GM12891 (cell line): ENCODE results near the gene PKNOX1.
"Not testable (repeated sequence)": the region's sequence is repeated elsewhere in the genome, so short reads cannot be mapped to it uniquely, and the experiment has no call there.

ENCODE experiments used
- DNase-seq: peaks from one replicate; pipeline ENCODE4 v3.0.0; 2011; ENCODE audit warnings: low spot score; ENCODE audit not compliant: insufficient read length
- FAIRE-seq: peaks from 2 replicates; lab custom pipeline; 2011; peaks lifted over from hg19 to GRCh38; lab: Jason Lieb, UNC
- PAX5 ChIP-seq: IDR thresholded peaks from 2 replicates; pipeline ENCODE4 v1.6.1; 2011; ENCODE audit warnings: low read length, moderate library complexity, mild to moderate bottlenecking; ENCODE audit not compliant: insufficient read depth, severe bottlenecking
- POLR2A ChIP-seq: IDR thresholded peaks from 2 replicates; pipeline ENCODE4 v1.6.1; 2011; ENCODE audit warnings: low read depth, low read length, control low read depth
- POLR2AphosphoS5 ChIP-seq: IDR thresholded peaks from 2 replicates; pipeline ENCODE4 v1.6.1; 2011; ENCODE audit warnings: low read depth, low read length, control low read depth
- POU2F2 ChIP-seq: IDR thresholded peaks from 2 replicates; pipeline ENCODE4 v1.6.1; 2011; ENCODE audit warnings: low read depth, mild to moderate bottlenecking, control low read depth, low read length, moderate library complexity
- SPI1 ChIP-seq: IDR thresholded peaks from 2 replicates; pipeline ENCODE4 v1.6.1; 2011; ENCODE audit warnings: low read depth, low read length, control low read depth
- TAF1 ChIP-seq: IDR thresholded peaks from 2 replicates; pipeline ENCODE4 v1.6.1; 2011; ENCODE audit warnings: low read depth, low read length, control low read depth

Gene PKNOX1

DNA sequence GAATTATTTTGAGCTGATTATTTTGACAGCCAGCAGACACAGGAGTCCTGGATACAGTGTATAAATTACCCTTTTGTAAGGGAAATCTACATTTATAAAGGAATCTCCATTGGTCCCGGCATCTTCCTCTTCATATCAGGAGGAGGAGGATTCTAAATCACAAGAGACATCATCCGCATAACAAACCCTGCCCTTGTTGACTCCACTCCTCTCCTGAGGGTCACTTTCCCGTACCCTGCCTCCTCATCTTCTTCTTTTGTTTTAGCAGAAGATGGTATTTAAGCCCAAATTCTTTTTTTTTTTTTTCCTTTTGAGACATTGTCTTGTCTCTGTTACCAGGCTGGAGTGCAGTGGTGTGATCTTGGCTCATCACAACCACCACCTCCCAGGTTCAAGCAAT is 14.6 kb upstream of the PKNOX1 start:
- FAIRE-seq (no peak), DNase-seq (no peak)
- TF ChIP-seq TAF1 = no peak
- no peak for TF ChIP-seq PAX5
- TF ChIP-seq SPI1 = no peak

DNA sequence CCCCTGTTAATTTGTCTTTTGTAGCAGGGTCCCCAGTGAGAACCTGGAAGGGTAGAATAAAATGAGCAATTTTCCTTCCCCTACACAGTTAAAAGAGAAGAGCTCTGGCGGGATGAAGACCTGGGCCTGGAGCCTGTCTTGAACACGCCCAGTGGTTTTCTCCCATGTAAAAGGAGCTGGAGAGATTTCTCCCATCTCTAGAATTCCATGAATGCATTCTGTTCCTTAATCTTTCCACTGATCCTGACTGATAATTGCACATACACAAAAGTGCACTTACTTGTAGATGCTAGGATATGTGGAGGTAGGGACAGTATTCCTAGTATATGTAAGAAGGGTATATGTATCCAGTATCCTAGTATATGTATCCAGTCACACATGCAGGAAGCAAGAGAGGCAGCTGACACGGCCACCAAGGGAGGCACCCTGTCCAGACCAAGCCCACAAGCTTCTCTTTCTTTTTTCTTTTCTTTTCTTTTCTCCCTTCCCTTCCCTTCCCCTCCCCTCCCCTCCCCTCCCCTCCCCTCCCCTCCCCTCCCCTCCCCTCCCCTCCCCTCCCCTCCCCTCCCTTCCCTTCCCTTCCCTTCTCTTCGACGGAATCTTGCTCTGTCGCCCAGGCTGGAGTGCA is 11.9 kb upstream of the PKNOX1 start:
- DNase-seq (no peak), FAIRE-seq (no peak)
- TF ChIP-seq SPI1 (no peak), POLR2AphosphoS5 (no peak), POLR2A (no peak)

DNA sequence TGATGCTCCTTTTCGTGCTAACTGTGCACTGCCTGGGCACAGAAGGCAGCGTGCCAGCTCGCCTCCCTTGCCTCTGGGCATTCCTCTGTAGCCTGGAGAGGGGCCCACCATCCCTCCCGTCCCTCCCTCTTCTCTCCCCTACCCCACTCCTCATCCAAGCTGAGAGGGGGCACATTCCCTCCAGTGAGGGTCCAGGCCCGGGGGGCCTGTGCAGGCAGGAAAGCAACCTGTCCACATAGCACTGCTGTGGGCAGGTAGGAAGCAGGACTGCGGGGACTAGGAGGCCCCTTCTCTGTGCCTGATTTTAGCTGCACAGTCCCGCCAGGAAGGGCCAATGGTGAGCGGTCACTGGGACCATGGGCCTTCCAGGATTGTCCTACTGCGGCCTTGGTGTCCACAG is 10.3 kb upstream of the PKNOX1 start:
- DNase-seq = no peak
- TF ChIP-seq TAF1 (no peak), PAX5 (no peak), POLR2AphosphoS5 (no peak), SPI1 (no peak)
- FAIRE-seq = no peak

DNA sequence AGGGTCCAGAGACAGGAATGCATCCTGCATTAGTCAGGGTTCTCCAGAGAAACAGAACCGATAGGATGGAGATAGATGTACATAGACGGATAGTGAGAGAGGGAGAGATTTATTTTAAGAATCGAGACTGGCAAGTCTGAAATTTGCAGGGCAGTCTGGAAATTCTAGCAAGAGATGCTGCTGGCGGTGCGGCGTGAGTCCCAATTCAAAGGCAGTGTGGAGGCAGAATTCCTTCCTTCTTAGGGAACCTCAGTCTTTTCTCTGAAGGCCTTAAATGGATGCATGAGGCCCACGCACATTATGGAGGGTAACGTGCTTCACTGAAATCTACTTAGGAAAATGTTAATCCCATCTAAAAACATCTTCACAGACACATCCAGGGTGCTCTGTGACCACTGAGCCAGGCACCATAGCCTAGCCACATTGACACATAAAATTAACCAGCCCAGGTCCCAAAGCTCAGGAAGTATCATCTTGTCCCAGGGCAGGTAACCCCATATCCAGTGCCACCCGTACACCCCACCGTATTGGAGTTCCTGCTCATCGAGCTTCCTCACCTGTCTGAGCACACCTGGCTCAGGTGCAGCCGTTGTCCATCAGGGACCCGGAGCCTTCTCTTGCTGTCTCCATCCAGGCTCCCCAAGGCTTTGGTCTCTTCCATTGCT is 9.7 kb upstream of the PKNOX1 start:
- TF ChIP-seq POU2F2 (no peak), POLR2A (no peak), SPI1 (no peak), TAF1 (no peak), POLR2AphosphoS5 (no peak), PAX5 (no peak)
- DNase-seq (no peak), FAIRE-seq (no peak)

DNA sequence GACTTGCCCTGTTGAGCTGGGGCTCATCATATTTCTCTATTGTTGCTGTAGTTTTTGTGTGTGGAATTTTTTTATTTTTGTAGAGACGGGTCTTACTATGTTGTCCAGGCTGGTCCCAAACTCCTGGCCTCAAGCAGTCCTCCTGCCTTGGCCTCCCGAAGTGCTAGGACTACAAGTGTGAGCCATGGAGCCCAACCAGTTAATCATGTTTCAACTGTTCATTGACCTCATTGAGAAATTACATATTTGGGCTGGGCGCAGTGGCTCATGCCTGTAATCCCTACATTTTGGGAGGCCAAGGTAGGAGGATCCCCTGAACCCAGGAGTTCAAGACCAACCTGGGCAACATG is 9.2 kb upstream of the PKNOX1 start:
- FAIRE-seq (no peak), DNase-seq (no peak)
- TF ChIP-seq POLR2AphosphoS5 (no peak), POLR2A (no peak), PAX5 (no peak), SPI1 (no peak), TAF1 (no peak), POU2F2 (no peak)

DNA sequence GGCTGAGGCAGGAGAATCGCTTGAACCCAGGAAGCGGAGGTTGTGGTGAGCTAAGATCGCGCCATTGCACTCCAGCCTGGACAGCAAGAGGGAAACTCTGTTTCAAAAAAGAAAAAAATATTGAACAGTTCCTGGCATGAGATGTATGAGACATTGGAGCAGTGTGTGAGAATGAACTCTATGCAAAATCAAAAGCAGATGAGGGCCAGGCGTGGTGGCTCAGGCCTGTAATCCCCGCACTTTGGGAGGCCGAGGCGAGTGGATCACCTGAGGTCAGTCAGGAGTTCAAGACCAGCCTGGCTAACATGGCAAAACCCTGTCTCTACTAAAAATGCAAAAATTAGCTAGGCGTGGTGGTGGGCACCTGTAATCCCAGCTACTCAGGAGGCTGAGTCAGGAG is 6.7 kb upstream of the PKNOX1 start:
- FAIRE-seq, DNase-seq: not testable (repeated sequence)

DNA sequence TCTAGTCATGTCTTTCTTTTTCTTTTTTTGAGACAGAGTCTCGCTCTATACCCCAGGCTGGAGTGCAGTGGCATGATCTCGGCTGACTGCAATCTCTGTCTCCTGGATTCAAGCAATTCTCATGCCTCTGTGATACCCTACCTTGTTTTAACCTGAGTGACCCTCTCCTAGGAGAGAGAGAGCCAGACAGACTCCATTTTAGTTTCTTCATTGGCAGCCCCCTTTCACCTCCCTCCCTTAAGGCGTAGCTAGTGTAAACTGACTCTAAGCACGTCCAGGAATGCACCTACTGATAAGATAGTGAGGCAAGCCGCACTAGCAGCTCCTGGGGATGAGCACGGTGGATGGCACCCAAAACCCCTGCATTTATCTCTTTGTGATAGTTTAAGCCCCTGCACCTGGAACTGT is 5.2 kb upstream of the PKNOX1 start:
- no peak for TF ChIP-seq PAX5
- no peak for TF ChIP-seq TAF1
- no peak for TF ChIP-seq POLR2AphosphoS5
- TF ChIP-seq SPI1 = no peak
- TF ChIP-seq POU2F2 = no peak
- TF ChIP-seq POLR2A = no peak
- DNase-seq = no peak
- no peak for FAIRE-seq

DNA sequence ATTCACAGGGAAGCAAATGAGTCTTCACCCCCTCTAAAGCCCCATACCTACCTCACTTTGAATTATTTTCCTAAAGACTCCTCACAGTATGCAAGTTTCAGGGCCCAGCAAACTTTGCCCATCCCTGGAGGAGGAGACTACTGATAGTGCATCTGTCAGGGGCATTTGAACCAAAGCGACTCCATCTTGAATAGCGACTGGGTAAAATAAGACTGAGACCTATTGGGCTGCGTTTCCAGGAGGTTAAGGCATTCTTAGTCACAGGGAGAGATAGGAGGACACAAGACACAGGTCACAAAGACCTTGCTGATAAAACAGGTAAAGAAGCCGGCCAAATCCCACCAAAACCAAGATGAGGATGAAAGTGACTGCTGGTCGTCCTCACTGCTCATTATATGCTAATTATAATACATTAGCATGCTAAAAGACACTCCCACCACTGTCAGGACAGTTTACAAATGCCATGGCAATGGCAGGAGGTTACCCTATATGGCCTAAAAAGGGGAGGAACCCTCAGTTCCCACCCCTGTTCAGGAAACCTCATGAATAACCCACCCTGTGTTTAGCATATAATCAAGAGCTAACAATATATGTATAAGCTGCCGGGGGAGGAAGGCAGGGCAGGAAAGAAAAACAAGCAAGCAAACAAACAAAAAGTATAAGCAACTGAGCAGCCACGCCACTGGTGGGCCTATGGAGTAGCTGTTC is 3.3 kb upstream of the PKNOX1 start:
- no peak for FAIRE-seq
- TF ChIP-seq SPI1 (no peak), POLR2A (no peak)
- no peak for DNase-seq

DNA sequence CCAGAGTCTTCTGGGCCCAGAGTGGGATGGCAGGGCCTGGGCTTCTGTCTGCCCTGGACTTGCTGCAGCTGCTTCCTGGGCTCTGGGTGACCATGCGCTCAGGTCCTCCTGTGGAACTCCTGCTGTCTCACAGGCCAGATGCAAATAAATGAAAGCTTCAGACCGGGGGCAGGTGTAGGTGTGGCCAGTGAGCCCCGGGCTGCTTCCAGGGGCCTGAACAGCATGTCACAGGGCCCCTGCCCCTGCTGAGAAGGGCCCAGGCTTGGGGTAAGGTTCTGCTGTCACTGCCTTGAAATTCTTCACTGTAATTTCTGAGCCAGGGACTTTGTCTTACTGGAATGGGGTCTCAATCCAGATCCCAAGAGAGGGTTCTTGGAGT is 2.5 kb upstream of the PKNOX1 start:
- DNase-seq = no peak
- TF ChIP-seq SPI1 (no peak), PAX5 (no peak), POU2F2 (no peak), TAF1 (no peak), POLR2AphosphoS5 (no peak), POLR2A (no peak)
- FAIRE-seq = no peak

DNA sequence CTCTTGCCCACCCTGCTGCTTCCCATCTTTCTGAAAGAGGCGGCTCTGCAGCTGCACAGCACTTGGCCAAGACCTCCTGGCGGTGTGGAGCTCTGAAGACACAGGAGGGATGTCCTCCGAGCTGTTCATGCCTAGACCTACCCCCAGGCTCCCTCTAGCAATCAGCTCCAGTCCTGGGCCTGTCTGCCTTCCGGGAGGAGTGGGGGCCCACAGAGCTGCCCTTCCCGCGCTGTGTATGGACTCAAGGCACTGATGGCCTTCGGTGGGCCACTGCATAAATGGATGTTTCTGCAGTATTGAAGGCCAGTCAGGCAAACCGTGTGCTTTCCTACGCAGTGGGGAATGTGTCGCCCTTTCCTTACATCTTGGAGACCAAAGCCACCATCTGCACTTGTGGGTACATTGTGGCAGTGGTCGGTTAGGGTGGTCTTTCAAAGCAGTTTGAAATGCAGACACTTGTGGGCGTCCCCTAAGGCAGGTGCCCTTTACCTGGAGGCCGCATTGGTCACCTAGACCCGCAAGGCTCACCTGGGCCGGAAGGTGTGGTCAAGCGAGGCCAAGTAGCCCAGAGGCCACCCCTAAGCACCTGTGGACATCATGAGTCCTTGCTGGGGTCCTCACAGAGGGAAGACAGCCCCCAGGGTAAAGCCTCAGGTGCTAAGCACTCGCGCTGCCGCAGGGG is 912 bp upstream of the PKNOX1 start:
- DNase-seq (no peak), FAIRE-seq (no peak)
- no peak for TF ChIP-seq POLR2A
- no peak for TF ChIP-seq SPI1
- TF ChIP-seq PAX5 = no peak
- no peak for TF ChIP-seq POLR2AphosphoS5
- TF ChIP-seq POU2F2 = no peak
- TF ChIP-seq TAF1 = no peak
